GM19035 (cell line): ENCODE data around the gene CASKIN2.
"Not testable (repeated sequence)": the region's sequence is repeated elsewhere in the genome, so short reads cannot be mapped to it uniquely, and the experiment has no call there.

Experiments used
- ATAC-seq: cut with Tn5 transposase; IDR thresholded peaks from one replicate; pipeline ENCODE4 v1.9.1; 2021; ENCODE audit not compliant: unreplicated experiment

The CASKIN2 gene

GRCh38 chr17:75490953-75491649, 24.2 kb downstream of the CASKIN2 start:
- no peak for ATAC-seq

GRCh38 chr17:75490173-75490743, 25.1 kb downstream of the CASKIN2 start:
- ATAC-seq: no peak

- no peak for ATAC-seq
Measured at GRCh38 chr17:75489511-75489955, 25.8 kb downstream of the CASKIN2 start.

- no peak for ATAC-seq
Measured at GRCh38 chr17:75488693-75489510, 26.4 kb downstream of the CASKIN2 start.

GRCh38 chr17:75487351-75488070, 27.8 kb downstream of the CASKIN2 start:
- ATAC-seq: no peak

GRCh38 chr17:75486951-75487350, 28.4 kb downstream of the CASKIN2 start:
- no peak for ATAC-seq

GRCh38 chr17:75486151-75486550, 29.2 kb downstream of the CASKIN2 start:
- no peak for ATAC-seq

- no peak for ATAC-seq
Measured at GRCh38 chr17:75485688-75486087, 29.6 kb downstream of the CASKIN2 start.

- no peak for ATAC-seq
Measured at GRCh38 chr17:75482098-75482942, 33.0 kb downstream of the CASKIN2 start.

- ATAC-seq: no peak
Measured at GRCh38 chr17:75481194-75482068, 33.9 kb downstream of the CASKIN2 start.

- ATAC-seq: no peak
Measured at GRCh38 chr17:75480281-75480680, 35.1 kb downstream of the CASKIN2 start.

GRCh38 chr17:75478508-75478907, 36.8 kb downstream of the CASKIN2 start:
- no peak for ATAC-seq

- ATAC-seq: not testable (repeated sequence)
Measured at GRCh38 chr17:75477490-75477862, 37.9 kb downstream of the CASKIN2 start.

- ATAC-seq: no peak
Measured at GRCh38 chr17:75476752-75477489, 38.4 kb downstream of the CASKIN2 start.

- no peak for ATAC-seq
Measured at GRCh38 chr17:75476271-75476671, 39.1 kb downstream of the CASKIN2 start.

- ATAC-seq: no peak
Measured at GRCh38 chr17:75475851-75476250, 39.5 kb downstream of the CASKIN2 start.

- ATAC-seq: no peak
Measured at GRCh38 chr17:75475144-75475835, 40.0 kb downstream of the CASKIN2 start.

- no peak for ATAC-seq
Measured at GRCh38 chr17:75474736-75475135, 40.6 kb downstream of the CASKIN2 start.
